A549 (cell line): Measurements from ENCODE around the gene HNRNPR. TPM values are rescaled to one million over a fixed set of nuclear protein-coding genes. Genes with fewer than 3 reads are reported as not detected.

Source experiments
- ATAC-seq, 2 experiments: fragments of 200-7000 bp in 1 of 2; fragments of >200 bp in 1 of 2; cut with Nextera tagmentation in 1 of 2; cut with Tn5 transposase in 1 of 2; 3 replicates each; pipeline versions ENCODE4 v1.8.0 to v1.9.1; 2018 to 2020; ENCODE audit warnings: mild to moderate bottlenecking in 1 of 2, moderate library complexity in 1 of 2
- CTCF ChIA-PET: fragments of 300-600 bp; sonication (Branson Sonifier 250); formaldehyde crosslinking; extraction: SDS; loops from one replicate; lab custom pipeline; 2021; ENCODE audit warnings: antibody characterized with exemption, inconsistent platforms; lab: Yijun Ruan, JAX
- POLR2A ChIA-PET: fragments of 350-600 bp; formaldehyde crosslinking; extraction: SDS; loops from one replicate; lab custom pipeline; 2021; ENCODE audit warnings: antibody characterized with exemption, inconsistent platforms; lab: Yijun Ruan, JAX
- DNase-seq, 2 experiments: peaks; one replicate each; pipeline versions ENCODE4 v3.0.0 to v3.0.0-alpha.2; 2011 to 2016; ENCODE audit warnings: low read depth in 1 of 2, low spot score in 1 of 2
- FAIRE-seq: peaks from 2 replicates; lab custom pipeline; 2011; peaks lifted over from hg19 to GRCh38; lab: Jason Lieb, UNC
- H3K27ac ChIP-seq, 2 experiments: fragments of >200 bp; sonication (Bioruptor Twin); formaldehyde crosslinking; 3 replicates each; pipeline ENCODE4 v1.5.1; 2016 to 2017
- H3K4me1 ChIP-seq: fragments of >200 bp; sonication (Bioruptor Twin); formaldehyde crosslinking; 3 replicates; pipeline ENCODE4 v1.6.1; 2016
- H3K4me2 ChIP-seq: fragments of >200 bp; sonication (Bioruptor Twin); formaldehyde crosslinking; 3 replicates; pipeline ENCODE4 v1.6.1; 2016
- H3K4me3 ChIP-seq: fragments of >200 bp; sonication (Bioruptor Twin); formaldehyde crosslinking; 3 replicates; pipeline ENCODE4 v1.5.1; 2016
- H3K9me3 ChIP-seq: fragments of >200 bp; sonication (Bioruptor Twin); formaldehyde crosslinking; 3 replicates; pipeline ENCODE4 v1.6.1; 2016
- BCL3 ChIP-seq: fragments of >200 bp; sonication (Bioruptor Twin); formaldehyde crosslinking; IDR thresholded peaks from 3 replicates; pipeline ENCODE4 v1.6.1; 2016
- BHLHE40 ChIP-seq: IDR thresholded peaks from 2 replicates; pipeline ENCODE4 v1.6.1; 2012; ENCODE audit warnings: low read depth, low read length, inconsistent platforms
- CHD2 ChIP-seq: fragments of 150-350 bp; IDR thresholded peaks from 2 replicates; pipeline ENCODE4 v1.6.1; 2014; ENCODE audit warnings: low read length; ENCODE audit not compliant: partially characterized antibody
- EHF ChIP-seq: fragments of 250-450 bp; sonication (Bioruptor Pico); IDR thresholded peaks from 2 replicates; pipeline ENCODE4 v1.5.0; 2020; ENCODE audit warnings: mild to moderate bottlenecking
- ESRRA ChIP-seq: fragments of 150-350 bp; IDR thresholded peaks from 2 replicates; pipeline ENCODE4 v1.6.1; 2014; ENCODE audit warnings: mild to moderate bottlenecking, low read length, borderline replicate concordance
- FOSB ChIP-seq: fragments of 250-450 bp; sonication (Bioruptor Pico); IDR thresholded peaks from 2 replicates; pipeline ENCODE4 v1.5.0; 2020; ENCODE audit warnings: mild to moderate bottlenecking, moderate library complexity
- HDAC2 ChIP-seq: fragments of 200-600 bp; sonication (generic); IDR thresholded peaks from 2 replicates; pipeline ENCODE4 v1.6.1; 2016
- JUNB ChIP-seq: fragments of >200 bp; sonication (Bioruptor Twin); formaldehyde crosslinking; IDR thresholded peaks from 2 replicates; pipeline ENCODE4 v1.6.1; 2016
- KDM5A ChIP-seq: fragments of 200-600 bp; sonication (generic); IDR thresholded peaks from 2 replicates; pipeline ENCODE4 v1.6.1; 2016; ENCODE audit warnings: antibody characterized with exemption, mild to moderate bottlenecking
- MAX ChIP-seq: IDR thresholded peaks from 2 replicates; pipeline ENCODE4 v1.6.1; 2012
- MAZ ChIP-seq: fragments of 150-350 bp; IDR thresholded peaks from 2 replicates; pipeline ENCODE4 v1.6.1; 2014; ENCODE audit warnings: antibody characterized with exemption, low read depth, low read length, borderline replicate concordance
- PBX3 ChIP-seq: IDR thresholded peaks from 2 replicates; pipeline ENCODE4 v1.6.1; 2012
- PHF8 ChIP-seq: fragments of 200-600 bp; sonication (generic); IDR thresholded peaks from 2 replicates; pipeline ENCODE4 v1.6.1; 2016; ENCODE audit warnings: low read depth, mild to moderate bottlenecking, antibody characterized with exemption, moderate library complexity, borderline replicate concordance
- RCOR1 ChIP-seq: fragments of 150-350 bp; IDR thresholded peaks from 2 replicates; pipeline ENCODE4 v1.6.1; 2014; ENCODE audit warnings: antibody characterized with exemption, low read length, low read depth
- REST ChIP-seq: fragments of 200-600 bp; sonication (generic); IDR thresholded peaks from 2 replicates; pipeline ENCODE4 v1.6.1; 2016; ENCODE audit warnings: antibody characterized with exemption, mild to moderate bottlenecking, moderate library complexity
- RNF2 ChIP-seq: fragments of 200-600 bp; sonication (generic); IDR thresholded peaks from 2 replicates; pipeline ENCODE4 v1.6.1; 2016; ENCODE audit warnings: low read depth, mild to moderate bottlenecking, antibody characterized with exemption, moderate library complexity, borderline replicate concordance
- SMC3 ChIP-seq: fragments of >200 bp; sonication (Bioruptor Twin); formaldehyde crosslinking; IDR thresholded peaks from 3 replicates; pipeline ENCODE4 v1.6.1; 2018; ENCODE audit warnings: inconsistent platforms
- TFCP2L1 ChIP-seq: fragments of 250-450 bp; sonication (Bioruptor Pico); IDR thresholded peaks from 2 replicates; pipeline ENCODE4 v1.5.0; 2021; ENCODE audit warnings: mild to moderate bottlenecking
- TP53 ChIP-seq: fragments of 250-450 bp; sonication (Bioruptor Pico); IDR thresholded peaks from 2 replicates; pipeline ENCODE4 v1.5.0; 2021; ENCODE audit warnings: mild to moderate bottlenecking, moderate library complexity
- USF2 ChIP-seq: fragments of 450-650 bp; IDR thresholded peaks from 2 replicates; pipeline ENCODE4 v1.6.1; 2014; ENCODE audit warnings: antibody characterized with exemption
- ZC3H11A ChIP-seq: fragments of 450-650 bp; IDR thresholded peaks from 2 replicates; pipeline ENCODE4 v1.6.1; 2014; ENCODE audit warnings: antibody characterized with exemption, mild to moderate bottlenecking
- ZFP36 ChIP-seq: fragments of 450-650 bp; IDR thresholded peaks from 2 replicates; pipeline ENCODE4 v1.6.1; 2014; ENCODE audit warnings: borderline replicate concordance; ENCODE audit not compliant: partially characterized antibody
- ZSCAN20 ChIP-seq: fragments of 250-450 bp; sonication (Bioruptor Pico); IDR thresholded peaks from 2 replicates; pipeline ENCODE4 v1.8.0; 2022; ENCODE audit warnings: mild to moderate bottlenecking, moderate library complexity
- whole genome bisulfite sequencing: methylation state at CpG from one replicate; pipeline ENCODE4 v1.1.6; 2017; ENCODE audit errors: missing lambda C conversion rate; 5-methylcytosine and 5-hydroxymethylcytosine counted together
- polyA plus RNA-seq, 4 experiments: library from polyadenylated mRNA; depleted of rRNA in 3 of 4; stranded (reverse); fragments of >200 nt; fragmentation: RNase III in 1 of 4; extraction: RNeasy Plus Mini Kit Qiagen cat#74134 plus additional on column Dnase treatment in 1 of 4; gene quantifications; 2 replicates in 3 of 4; 3 replicates in 1 of 4; pipeline ENCODE4 v1.2.3, GENCODE V29; 2011 to 2017
- TF ChIP-seq, protein P1 (sequence below): fragments of >200 bp; sonication (Bioruptor Twin); formaldehyde crosslinking; IDR thresholded peaks from 2 replicates; pipeline ENCODE4 v1.6.1; 2016

HNRNPR gene
- polyA plus RNA-seq, 2 of the 4 experiments (the other 2 are of a cell fraction), result 237 to 281 TPM

DNA sequence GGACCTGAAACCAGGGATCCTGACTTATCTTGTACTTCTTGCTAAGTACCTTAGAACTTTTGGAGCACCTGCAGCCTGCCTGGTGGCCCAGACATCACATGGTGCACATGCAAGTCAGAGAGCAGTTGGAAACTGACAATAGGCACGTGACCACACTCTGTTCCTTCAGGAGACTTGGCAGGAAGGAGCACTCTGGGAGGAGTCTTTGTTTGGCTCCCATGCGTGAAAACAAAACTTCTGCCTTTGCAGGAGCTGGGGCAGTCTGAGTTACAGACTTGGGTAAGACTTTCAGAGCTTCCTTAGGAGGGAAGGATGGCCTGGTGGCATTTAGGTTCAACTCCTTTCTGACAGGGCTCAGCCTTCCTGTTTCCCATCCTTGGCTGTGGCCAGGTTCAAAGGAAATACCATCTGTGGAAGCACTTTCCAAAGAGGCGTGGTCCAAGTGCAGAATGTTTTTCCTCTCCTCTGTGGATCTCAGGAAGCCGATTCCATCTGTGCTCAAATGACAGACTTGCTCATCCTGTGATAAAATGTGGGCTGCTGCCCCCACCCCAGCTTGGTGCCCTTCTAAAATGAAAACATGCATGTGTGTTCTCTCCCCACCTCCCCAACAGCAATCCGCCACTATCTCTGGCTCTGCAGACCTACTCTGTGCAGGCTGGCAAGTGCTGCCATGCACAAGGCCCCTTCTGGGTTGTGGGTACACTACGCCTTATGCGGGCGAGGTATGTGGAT, 39.7 kb upstream of the HNRNPR start:
- CTCF ChIA-PET, result interaction anchor here (0.6 kb wide), 1 partner anchor 20 kb away, joined by 3 read pairs; no protein-coding TSS in a partner anchor

GRCh38 chr1:23381233-23381885, 37.3 kb upstream of the HNRNPR start:
- Histone ChIP-seq H3K4me1 (peaks cover 30% of the 10 kb centered on the region), H3K9me3 (no peaks in the 10 kb centered on the region), H3K4me2 (no peak overlapping the region), H3K27ac (no peak overlapping the region), H3K4me3 (no peak overlapping the region)
- CTCF ChIA-PET, result interaction anchor here (1.4 to 4.6 kb wide), 2 partner anchors 12 to 22 kb away, joined by 7 to 14 read pairs; no protein-coding TSS in a partner anchor
- DNase-seq (no peak), FAIRE-seq (no peak), ATAC-seq (no peak)
- WGBS, result 85% methylated on average over 5 of the region's 5 CpGs
- POLR2A ChIA-PET, result no interaction called here
- no peak for TF ChIP-seq RNF2
- TF ChIP-seq, protein P1, sequence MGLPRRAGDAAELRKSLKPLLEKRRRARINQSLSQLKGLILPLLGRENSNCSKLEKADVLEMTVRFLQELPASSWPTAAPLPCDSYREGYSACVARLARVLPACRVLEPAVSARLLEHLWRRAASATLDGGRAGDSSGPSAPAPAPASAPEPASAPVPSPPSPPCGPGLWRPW, result no peak
- no peak for TF ChIP-seq ZC3H11A
- no peak for TF ChIP-seq BHLHE40
- no peak for TF ChIP-seq MAX
- no peak for TF ChIP-seq BCL3
- TF ChIP-seq FOSB (CRISPR knock-in tag), result no peak
- TF ChIP-seq HDAC2, result no peak
- no peak for TF ChIP-seq TP53 (CRISPR knock-in tag)
- TF ChIP-seq KDM5A, result no peak
- TF ChIP-seq ZSCAN20 (CRISPR knock-in tag), result no peak
- no peak for TF ChIP-seq SMC3
- no peak for TF ChIP-seq CHD2
- no peak for TF ChIP-seq JUNB
- no peak for TF ChIP-seq PBX3

More for the DNA sequence above, 39.7 kb upstream of the HNRNPR start:
- Histone ChIP-seq H3K9me3 (no peaks in the 10 kb centered on the region), H3K4me1 (peaks cover 14% of the 10 kb centered on the region; the same call in 2 of the 3 replicates), H3K4me3 (no peak overlapping the region), H3K4me2 (no peak overlapping the region)
- TF ChIP-seq TFCP2L1 (CRISPR knock-in tag) (no peak), EHF (no peak), CHD2 (no peak), USF2 (no peak), RCOR1 (no peak), TP53 (CRISPR knock-in tag) (no peak), MAX (no peak), MAZ (no peak), KDM5A (no peak), REST (no peak), ZFP36 (no peak), ESRRA (no peak), PHF8 (no peak)
- TF ChIP-seq, all 56 proteins: peak for 0
- ATAC-seq, result peak in 1 of 2 experiments; percentile 39; a peak in 1 of 6 replicates
- POLR2A ChIA-PET, result no interaction called here
- H3K27ac ChIP-seq, result 0 out of 6 replicates have a peak overlapping the region, but pooled peaks of 1 of the 2 experiments have one; percentile 19
- WGBS, result 91% methylated on average over 6 of the region's 8 CpGs
- DNase-seq, result no peak
- FAIRE-seq, result no peak
